Femur (tissue), 1 donor: ENCODE results near the gene PTPRG.

Experiments
- DNase-seq: peaks from one replicate; pipeline ENCODE4 v3.0.0-alpha.2; 2017

The PTPRG gene

DNA sequence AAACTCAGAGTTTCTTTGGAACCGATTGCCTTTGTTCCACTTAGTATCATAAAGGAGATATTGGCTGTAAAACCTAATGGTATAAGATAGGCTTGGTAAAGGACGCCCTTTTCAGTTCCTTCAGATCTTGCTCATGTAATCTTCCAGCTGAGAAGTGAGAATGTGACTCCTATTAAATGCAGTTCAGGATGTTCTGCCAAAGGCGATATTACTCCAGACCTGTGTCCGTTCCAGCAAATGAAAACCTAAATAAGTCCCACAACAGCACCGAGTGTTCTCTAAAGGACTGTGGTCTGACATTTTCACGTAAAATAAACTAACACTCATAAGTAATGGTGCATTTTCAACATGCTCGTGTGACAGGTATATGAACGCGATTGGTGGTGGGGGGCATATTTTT, 535.8 kb downstream of the PTPRG start:
- no peak for DNase-seq

DNA sequence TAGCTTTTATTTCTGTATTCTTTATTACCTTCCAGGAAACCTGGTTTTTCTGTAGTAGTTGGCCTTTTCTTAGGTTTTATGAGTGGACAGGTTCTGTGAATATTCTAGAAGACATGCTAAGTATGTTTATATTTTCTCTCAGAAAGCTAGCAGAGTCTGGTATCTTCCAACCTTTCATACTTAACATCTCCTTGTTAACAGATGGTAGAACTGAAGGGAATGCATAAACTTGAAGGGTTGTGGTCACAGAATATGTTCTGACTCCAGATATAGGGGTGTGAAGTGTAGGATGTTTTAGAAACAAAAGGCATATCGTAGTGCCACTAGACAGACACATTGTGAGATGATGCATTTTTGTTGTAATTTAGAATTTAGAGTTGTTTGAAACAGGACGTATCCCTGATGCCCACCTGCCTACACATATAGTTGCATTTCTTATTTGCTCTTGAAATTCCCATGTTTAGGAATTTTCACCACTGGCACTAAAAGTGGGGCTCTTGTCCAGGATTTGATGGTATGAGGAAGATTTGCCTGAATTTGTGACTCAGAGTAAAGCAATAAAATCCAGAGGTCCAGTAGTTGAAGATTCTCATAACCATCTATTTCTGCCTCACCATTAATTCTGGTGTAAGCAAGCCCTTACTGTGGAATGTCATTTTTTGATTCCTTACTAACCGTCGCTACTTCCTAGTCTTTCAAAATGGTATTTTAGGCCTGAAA, 537.4 kb downstream of the PTPRG start:
- no peak for DNase-seq

DNA sequence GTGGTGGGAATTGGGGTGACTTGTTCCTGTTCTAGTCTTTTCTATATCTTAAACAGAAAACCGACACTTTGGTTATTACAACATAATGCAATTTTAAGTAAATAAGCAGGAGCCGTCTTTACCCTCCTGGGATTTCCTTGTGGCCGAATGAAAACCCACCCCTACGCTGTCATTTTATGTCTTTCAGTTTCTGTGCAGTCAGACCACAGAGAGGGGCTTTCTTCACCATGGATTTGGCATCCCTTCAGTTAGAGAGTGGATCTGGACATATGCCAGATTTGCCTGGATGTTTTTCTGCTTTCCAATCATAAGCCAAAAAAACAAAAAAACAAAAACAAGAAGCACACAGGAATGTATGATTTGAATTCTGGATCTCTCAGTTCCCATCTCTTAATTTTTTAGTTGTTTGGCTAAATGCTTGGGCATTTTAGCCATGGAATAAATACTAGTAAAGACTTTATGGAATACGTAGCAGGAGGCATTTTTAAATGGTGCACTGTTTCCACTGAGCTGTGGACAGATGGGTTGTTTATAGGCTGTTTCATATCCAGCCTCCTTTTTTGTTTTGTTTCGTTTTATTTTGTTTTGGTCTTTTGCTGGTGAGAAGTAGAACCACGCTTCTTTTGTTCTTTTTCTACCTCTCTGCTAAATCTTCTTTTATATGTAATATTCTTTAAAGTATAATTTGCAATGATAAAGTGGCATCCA, 539.1 kb downstream of the PTPRG start:
- DNase-seq = peak; percentile 27

DNA sequence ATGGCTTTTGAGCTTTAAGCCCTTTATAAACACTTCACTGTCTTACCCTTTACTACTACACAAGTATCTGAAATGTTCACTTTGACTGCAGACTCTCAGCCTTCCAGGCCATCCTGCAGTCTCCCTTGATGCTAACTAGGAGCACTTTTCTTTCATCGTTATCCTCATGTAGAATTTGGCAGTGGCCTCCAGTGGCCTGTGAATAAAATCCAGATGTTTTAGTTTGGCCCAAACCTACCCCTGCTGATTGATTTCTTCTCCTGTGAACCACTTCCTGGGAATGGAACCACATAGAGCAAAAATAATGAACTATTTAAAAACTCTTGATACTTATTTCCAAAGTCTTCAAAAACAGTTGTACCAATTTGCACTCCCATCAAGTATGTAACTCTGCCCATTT, 540.1 kb downstream of the PTPRG start:
- DNase-seq = peak; percentile 33

DNA sequence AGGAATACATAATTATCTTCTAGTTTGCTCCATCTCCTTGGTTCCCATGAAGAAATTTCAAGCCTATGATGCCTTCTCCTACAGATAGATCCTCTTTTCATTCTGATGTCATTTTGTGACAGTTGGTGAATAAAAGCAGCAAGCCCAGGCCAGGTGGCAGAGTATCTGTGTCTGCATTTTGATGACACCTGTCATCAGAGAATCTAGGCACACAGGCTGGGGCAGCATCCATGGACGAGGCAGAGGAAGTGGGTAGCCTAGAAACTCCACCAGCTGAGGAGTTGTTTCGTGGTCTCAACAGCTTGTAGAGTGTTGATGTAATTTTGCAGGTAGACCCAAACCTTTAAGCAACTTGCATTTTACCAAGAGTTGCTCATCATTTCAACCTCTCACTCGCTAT, 542.2 kb downstream of the PTPRG start:
- no peak for DNase-seq

DNA sequence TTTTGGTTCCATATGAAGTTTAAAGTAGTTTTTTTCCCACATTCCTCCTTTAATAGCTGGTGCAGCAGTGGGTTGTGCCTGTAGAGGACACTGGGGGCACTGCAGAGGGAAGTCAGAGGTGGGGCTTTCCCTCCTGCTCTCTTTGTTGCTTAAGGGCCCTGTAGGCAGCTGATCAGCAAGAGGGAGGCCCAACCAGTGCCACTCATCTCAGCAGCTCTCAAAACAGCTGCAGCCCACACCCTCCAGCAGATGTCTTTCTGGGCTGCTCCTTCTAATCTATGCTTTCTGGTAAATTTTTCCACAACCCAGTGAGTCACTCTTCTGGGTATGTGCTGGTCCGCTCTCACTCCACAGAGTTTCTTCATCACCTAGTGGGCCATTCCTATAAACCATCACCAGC, 548.2 kb downstream of the PTPRG start:
- DNase-seq = peak; percentile 31

DNA sequence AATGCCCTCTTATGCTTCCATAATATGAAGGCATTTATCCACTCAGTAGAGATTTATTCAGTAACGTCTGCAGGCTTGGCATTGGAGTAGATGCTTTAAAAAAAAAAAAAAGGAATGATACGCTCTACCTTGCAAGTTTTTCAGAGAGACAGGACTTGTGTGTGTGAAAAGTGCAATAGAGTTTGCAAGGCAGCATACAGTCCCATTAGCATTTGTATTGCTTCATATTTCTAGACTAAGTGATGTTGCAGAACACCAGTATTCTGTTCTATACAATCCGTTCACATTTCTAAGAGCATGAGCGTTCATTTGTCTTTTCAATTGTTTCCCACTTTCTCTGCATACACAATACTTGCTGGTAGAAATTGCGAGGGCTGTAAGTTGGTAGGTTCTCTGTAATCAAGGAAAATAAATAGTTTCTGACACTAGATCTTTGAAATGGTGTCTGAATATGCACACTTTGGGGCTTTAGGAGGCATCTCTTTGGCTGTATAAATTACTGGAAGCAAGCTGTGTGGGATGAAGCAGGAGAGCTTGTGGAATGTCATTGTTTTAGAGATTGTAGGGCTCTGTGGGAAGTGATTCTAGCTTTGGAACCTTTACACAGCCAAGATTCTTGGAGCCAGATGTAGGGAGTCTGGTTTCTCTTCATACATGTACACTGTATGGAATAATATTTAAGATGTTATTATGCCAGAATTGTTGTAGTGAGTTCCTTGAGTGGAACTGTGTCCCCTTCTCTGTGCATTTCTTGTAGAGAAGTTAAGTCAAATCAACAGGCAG, 549.3 kb downstream of the PTPRG start:
- no peak for DNase-seq

DNA sequence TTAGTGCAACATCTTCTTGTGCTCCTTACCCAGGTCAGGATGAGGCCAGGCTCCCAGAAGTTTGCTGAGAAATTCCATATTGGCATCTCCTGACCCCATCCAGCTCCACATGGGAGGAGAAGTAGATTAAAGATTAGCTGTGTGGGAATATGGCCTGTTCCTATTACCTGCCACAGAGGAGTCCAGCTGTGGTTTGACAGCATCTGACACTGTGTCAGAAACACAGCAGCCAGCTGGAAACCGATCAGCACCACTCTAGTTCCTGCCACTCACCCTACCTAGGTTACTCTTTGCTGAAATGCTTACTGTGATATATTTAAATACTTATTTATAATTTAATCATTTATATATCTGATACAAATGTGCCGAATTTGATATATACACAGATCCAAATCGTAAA, 551.7 kb downstream of the PTPRG start:
- DNase-seq = no peak

DNA sequence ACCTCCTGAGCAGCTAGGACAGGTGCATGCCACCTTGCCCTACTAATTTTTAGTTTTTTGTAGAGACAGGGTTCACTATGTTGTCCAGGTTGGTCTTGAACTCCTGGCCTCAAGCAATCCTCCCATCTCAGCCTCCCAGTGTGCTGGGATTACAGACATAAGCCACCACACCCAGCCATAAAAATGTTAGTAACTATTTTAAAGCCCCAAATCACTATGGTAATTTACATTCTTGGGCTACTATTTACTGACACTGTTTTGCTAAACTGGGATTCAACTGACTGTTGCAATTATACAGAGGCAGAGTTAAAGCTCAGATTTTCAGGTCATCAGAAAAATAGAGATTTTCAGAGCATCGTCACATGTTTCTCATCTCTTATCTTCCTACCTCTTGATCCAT, 553.4 kb downstream of the PTPRG start:
- no peak for DNase-seq

DNA sequence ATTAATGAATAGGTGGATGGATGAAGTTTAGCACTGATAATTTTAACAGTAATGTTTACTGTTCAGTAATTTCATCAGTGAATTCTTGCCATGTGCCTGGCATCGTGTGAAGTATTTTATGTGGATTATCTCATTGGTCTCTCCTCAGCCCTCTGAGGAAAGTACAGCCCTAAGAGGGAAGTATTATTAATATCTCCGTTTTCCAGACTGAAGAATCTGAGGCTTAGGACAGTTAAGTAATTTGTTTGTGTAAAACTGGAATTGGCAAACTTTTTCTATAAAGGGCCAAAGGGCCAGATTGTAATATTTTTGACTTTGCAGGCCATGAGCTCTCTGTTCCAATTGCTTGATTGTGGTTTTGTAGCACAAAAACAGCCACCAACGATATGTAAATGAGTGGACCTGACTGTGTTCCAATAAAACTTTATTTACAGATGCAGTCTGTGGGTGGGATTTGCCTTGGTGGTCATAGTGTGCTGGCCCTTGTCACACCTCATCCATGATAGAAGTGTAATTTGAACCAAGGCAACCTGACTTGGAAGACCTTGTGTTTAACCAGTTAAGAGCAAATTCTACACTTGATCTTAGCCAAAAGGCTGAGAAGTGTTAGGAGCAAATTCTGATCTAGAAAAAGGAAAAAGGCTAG, 556.7 kb downstream of the PTPRG start:
- no peak for DNase-seq

DNA sequence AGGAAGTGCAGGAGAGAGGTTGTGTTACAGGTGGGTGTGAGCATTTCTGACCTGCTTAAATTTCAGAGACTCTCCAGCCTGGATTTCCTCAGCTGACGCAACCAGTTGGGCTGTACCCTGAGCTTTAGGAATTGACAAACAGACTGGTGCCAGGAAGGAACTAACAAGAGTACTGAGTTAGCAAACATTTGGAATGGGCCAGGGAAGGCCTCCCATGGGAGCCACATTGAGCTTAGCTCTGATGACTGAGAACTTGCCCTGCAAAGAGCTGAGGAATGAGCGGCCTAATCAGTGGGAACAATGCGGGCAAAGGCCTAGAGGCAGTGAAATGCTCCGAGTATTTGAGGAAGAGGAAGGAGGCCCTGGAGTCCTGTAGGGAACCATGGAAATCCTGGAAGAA, 557.8 kb downstream of the PTPRG start:
- no peak for DNase-seq

DNA sequence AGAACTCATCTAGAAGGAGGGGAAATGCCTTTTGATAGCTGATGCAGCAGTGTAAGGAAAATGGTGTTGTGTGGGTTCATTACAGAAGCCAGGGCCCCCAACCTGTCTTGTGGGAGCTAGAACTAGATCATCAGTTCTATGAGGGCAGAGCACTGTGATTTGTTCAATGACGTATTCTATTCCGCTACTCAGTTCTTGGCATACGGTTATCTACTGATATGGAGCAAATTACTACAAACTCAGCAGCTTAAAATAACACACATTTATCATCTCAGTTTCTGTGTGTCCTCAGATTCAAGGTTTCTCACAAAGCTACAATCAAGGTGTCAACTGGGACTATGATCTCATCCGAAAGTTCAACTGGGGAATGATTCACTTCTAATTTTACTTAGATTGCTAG, 561.4 kb downstream of the PTPRG start:
- DNase-seq = no peak

DNA sequence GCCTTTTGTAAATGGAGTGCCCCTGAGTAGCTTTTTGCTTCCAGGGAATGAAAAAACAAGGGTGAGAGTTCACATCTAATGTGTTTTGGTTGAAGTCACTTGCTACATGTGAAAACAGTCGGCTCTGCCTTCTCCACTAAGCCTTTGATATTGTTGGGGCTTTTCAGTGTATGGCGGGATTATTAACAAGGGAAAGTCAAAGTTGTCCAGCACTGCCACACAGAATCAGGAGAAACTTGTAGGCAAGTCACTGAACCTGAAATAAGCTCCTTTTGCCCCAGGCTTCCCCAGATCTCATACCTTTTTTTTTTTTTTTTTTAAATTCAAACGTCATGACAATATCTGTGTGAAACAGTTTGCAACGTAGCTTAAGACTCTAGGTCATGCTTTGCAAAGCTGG, 564.0 kb downstream of the PTPRG start:
- no peak for DNase-seq

DNA sequence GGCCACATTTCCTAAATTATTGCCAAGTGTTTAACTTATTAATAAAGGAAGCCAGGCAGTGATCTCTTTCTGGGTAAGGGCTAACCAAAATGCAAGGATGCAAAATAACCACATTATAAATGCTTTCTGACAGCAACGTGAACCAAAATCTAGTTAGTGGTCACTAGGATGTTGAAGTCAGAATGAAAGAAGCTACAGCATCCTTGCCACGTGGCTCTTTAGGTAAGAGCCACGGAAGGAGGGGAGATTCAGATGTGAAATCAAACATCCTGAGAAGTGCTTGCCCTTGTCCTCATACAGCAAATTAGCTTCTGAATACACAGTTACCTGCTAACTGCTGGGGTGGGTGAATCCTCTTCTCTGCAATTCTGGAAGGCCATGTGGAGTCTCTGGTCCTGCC, 565.7 kb downstream of the PTPRG start:
- DNase-seq = no peak

DNA sequence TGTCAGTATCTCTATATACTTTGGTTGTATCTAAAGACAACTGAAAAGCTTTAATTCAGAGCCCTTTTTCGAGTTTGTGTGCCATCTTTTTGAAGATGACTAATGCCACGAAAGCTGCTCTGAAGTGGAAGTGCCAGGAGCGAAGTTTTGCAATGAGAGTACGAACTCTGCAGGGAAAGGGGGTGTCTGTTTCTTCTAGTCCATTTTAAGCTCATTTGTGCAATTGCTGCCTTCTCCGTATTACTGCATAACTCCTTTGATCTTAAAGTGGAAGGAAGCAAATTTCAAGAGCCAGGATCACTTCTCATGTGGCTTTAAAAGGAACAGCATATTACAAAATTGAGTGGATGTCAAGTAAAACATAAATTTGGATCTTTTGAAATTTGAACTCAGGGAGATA, 566.7 kb downstream of the PTPRG start:
- no peak for DNase-seq

DNA sequence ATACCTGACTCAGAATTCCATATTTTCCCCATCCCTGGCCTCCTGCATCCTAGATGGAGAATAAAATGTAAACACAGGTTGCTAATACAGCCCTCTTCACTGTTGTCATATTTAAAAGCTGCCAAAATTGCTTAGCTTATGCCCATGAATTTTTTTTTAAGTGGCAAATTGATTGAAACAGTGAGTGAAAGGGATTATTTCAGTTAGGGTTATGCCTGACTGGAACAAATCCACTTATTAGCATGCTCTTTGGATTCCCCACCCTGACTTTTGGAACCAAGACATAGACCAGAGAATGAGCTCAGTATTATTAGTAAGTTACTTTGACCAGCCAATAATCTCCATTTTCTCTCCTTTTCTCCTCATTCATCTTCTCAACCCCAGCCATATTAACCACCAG, 567.3 kb downstream of the PTPRG start:
- no peak for DNase-seq

DNA sequence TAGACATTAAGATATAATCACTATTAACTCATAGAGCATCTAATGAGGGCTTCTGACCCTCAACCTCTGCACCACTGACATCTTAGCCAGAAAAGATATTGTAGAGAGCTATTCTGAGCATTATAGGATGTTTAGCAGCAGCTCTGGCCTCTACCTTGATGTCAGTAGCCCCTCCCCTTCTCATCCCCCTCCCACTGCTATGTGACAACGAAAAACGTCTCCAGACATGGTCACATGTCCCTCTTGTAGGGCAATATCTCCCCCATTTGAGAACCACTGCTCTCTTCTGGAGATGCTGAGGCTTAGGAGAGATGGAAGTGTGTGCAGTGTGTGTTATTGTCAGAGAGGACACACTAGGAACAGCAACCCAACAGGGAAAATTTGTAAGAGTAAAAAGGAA, 569.7 kb downstream of the PTPRG start:
- DNase-seq = no peak

DNA sequence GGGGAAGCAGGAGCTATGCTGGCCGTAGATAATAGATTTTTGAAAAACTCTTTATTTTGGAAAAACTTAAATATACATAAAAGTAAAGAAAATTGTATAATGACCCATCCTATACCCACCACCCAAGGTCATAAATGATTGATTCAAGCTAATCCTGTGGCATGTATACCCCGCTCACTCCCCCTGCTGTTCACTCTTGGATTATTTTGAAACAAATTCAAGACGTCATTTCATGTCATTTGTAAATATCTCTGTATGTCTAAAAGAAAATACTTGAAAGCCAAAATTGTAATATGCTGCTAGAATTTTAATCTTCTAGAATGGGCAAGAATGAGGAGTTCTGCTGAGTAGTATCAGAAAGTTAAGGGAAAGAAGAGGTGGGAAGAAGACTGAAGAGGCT, 570.2 kb downstream of the PTPRG start:
- no peak for DNase-seq

DNA sequence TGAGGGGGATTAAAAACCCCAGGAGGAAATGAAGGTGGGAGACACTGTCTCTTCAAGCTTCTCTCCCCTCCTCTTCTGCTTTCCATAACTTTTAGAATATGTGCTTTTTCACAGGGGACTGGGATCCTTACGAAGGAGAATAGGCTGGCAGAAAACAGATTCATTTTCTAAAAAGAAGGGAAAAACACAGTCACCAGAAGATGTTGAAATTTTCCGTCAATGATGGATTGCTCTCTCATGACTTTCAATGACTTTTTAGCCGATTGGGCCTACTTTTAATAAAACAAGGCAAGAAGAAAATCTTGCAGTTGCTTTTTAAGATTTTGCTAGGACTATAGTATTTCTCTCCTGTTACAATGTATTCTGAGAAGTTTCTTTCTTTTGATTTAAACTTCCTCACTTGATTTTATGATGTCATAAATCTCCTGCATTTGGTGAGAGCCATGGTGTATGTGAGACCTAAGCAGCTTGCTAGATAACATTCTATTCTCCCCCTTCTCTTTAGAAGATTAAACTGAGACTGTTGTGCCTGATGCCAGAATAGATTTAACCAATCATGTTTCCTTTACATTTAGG, 570.7 kb downstream of the PTPRG start:
- DNase-seq = no peak

DNA sequence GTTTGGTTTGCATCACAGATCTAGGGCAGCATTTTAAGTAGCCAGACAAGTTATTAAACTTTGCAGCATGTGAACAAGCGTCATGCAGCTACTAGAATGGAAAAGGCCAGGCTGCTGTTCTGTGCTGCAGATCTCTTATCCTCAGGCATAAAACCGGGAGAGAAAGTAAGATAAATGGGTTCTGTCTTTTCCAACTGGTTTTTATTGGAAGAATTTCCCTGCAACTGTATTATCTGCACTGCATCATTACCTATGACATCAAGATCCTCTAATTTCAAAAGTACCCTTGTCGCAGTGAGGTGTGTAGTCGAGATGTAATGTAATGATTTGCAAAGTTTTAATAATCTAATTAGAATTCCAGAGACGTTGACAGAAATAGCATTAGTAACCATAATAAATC, 571.6 kb downstream of the PTPRG start:
- no peak for DNase-seq

DNA sequence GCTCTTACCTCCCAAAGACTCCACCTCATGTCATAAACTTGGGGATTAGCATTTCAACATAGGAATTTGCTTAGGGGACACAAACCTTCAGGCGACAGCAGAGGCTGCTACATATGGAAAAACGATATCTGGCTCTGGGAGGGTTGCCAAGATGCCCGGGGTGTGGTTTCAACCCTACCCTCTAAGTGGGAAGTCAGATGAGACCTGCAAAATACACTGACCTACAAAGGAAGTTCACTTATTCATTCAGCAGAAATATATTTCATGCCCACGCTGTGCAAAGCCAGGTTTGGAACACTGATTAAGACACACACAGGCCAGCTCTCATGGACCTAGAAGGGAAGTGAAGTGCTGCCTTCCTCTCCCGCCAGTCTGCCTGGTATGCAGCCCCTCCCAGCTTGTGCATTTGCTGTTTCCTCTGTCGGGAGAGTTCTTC, 572.7 kb downstream of the PTPRG start:
- peak; percentile 73 for DNase-seq

DNA sequence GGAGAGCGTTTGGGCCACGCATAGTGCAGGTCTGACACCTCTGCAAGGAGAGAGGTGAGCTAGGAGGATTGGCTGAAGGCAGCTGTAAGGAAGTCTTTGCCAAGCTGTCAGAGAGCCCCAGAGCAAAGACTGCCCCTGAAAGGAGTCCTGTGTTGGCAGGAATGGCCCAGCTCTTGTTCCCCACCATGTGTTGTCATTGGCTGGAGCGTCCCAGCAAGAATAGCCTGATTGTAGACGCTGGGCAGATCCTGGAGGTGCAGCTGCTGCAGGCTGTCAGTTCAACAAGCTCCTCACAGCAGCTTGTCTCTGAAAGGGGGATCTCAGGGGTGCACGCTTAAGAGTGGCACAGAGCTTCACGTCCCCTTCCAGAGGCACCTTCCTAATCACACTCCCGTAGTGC, 574.4 kb downstream of the PTPRG start:
- DNase-seq = peak; percentile 58

DNA sequence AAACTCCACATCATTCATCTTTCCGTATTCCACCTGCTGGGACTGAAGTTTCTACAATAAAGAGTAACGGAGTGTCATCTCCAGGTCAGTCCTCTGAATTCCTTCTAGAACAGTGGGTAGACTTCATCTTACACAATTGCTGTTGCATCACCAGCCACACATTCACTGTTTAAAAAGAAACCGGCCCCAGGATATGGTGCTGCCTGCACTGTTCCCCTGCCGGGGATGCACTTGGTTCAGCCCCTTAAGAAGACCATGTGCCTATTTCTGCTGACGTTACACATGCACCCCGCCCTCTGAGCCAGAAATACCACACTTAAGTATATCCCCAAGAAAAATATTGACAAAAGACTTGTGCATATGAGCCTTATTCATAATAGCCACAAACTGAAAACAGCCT, 578.6 kb downstream of the PTPRG start:
- no peak for DNase-seq
